ENCODE measurements around the gene SENP2. TPM values are rescaled to one million over a fixed set of nuclear protein-coding genes. Genes with fewer than 3 reads are reported as not detected.

The SENP2 gene
- total RNA-seq, 1 experiment from 2014 or later: 46.4 TPM

DNA sequence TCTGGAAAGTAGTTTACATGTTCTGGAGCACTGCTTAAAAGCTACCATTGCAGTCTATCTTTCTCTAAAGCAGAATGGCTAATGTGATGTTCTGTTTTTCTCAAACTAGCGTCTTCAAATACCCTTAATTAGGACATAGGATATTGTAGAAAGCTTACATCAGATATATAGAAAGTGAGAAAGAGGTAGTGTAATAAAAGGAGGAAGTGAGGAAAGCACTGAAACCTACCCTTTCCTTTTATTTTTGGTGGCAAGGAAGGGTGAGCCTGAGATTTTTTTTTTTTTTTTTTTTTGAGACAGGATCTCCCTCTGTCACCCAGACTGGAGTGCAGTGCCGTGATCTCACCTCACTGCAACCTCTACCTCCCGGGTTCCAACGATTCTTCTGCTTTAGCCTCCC, 9.4 kb downstream of the SENP2 start:
- Histone ChIP-seq H3K36me3 (ENCODE audit: low read depth, low read length) (peaks cover 20% of the 10 kb centered on the region), H3K79me2 (ENCODE audit: low read length) (no peaks in the 10 kb centered on the region), H3K4me2 (ENCODE audit: low read length) (no peak overlapping the region), H3K4me1 (ENCODE audit: insufficient read depth, low read length) (no peaks in the 10 kb centered on the region), H2AFZ (ENCODE audit: low read length) (no peak overlapping the region), H4K20me1 (ENCODE audit: low read length) (no peaks in the 10 kb centered on the region), H3K4me3 (ENCODE audit: low read length) (no peak overlapping the region), H3K9me3 (ENCODE audit: low read length) (no peaks in the 10 kb centered on the region), H3K27ac (ENCODE audit: low read length) (no peak overlapping the region), H3K9me2 (replicated peaks; ENCODE audit: low read length) (no peaks in the 10 kb centered on the region), H3F3A (ENCODE audit: low read length, unreplicated experiment) (no peaks in the 10 kb centered on the region), H3K9ac (ENCODE audit: low read length) (no peak overlapping the region), H3K27me3 (ENCODE audit: low read length) (no peaks in the 10 kb centered on the region)
- intact Hi-C loops (cut with micrococcal nuclease): no loop called here
- POLR2A ChIA-PET (ENCODE audit: unreplicated experiment): no interaction called here
- DNase-seq (no peak), ATAC-seq (no peak)
- BruUV-seq (replicated peaks): no TSS peak
- TF ChIP-seq, protein P1, sequence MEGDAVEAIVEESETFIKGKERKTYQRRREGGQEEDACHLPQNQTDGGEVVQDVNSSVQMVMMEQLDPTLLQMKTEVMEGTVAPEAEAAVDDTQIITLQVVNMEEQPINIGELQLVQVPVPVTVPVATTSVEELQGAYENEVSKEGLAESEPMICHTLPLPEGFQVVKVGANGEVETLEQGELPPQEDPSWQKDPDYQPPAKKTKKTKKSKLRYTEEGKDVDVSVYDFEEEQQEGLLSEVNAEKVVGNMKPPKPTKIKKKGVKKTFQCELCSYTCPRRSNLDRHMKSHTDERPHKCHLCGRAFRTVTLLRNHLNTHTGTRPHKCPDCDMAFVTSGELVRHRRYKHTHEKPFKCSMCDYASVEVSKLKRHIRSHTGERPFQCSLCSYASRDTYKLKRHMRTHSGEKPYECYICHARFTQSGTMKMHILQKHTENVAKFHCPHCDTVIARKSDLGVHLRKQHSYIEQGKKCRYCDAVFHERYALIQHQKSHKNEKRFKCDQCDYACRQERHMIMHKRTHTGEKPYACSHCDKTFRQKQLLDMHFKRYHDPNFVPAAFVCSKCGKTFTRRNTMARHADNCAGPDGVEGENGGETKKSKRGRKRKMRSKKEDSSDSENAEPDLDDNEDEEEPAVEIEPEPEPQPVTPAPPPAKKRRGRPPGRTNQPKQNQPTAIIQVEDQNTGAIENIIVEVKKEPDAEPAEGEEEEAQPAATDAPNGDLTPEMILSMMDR (conservative IDR thresholded peaks at IDR 0.05; ENCODE audit: low read depth, low read length): no peak
- no peak for TF ChIP-seq EZH2phosphoT487 (IDR thresholded peaks at IDR 0.05; ENCODE audit: borderline replicate concordance, low read length)
- CTCF ChIA-PET: no interaction called here

DNA sequence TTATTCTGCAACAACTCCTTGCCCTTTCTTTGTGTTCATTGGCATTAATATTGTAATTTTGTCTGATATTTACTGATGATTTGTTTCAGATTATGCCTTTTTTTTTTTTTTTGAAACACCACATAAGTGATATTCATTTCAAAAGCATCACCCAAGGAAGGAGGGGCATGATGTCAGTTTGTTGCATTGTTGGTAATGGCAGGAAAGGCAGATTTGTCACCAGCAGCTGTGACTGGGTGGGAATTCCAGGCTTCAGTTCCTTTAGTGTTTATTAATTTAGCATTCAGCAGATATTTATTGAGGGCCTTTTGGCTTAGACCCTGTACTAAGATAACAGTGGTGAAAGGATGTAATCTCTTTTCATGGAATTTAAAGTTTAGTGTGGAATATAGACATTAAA, 19.5 kb downstream of the SENP2 start:
- H4K20me1 ChIP-seq (ENCODE audit: low read length): no peaks in the 10 kb centered on the region
- POLR2A ChIA-PET (ENCODE audit: unreplicated experiment): no interaction called here
- H3K9me2 ChIP-seq (replicated peaks; ENCODE audit: low read length): no peaks in the 10 kb centered on the region
- peaks cover 47% of the 10 kb centered on the region for H3K36me3 ChIP-seq (ENCODE audit: low read depth, low read length)
- H3K27me3 ChIP-seq (ENCODE audit: low read length): no peaks in the 10 kb centered on the region
- CTCF ChIA-PET: no interaction called here
- H3K9me3 ChIP-seq (ENCODE audit: low read length): no peaks in the 10 kb centered on the region
- no peak overlapping the region for H3K27ac ChIP-seq (ENCODE audit: low read length)
- TF ChIP-seq, protein P1 (conservative IDR thresholded peaks at IDR 0.05; ENCODE audit: low read depth, low read length): no peak
- TF ChIP-seq EZH2 (IDR thresholded peaks at IDR 0.05; ENCODE audit: low read length, unreplicated experiment) (no peak), EZH2phosphoT487 (IDR thresholded peaks at IDR 0.05; ENCODE audit: borderline replicate concordance, low read length) (no peak)
- no peak overlapping the region for H3K4me3 ChIP-seq (ENCODE audit: low read length)
- intact Hi-C loops (cut with micrococcal nuclease): no loop called here
- no peaks in the 10 kb centered on the region for H3K79me2 ChIP-seq (ENCODE audit: low read length)
- no TSS peak for BruUV-seq (replicated peaks)
- no peak overlapping the region for H3K4me2 ChIP-seq (ENCODE audit: low read length)
- no peak overlapping the region for H2AFZ ChIP-seq (ENCODE audit: low read length)
- no peak overlapping the region for H3K9ac ChIP-seq (ENCODE audit: low read length)
- ATAC-seq: no peak
- no peaks in the 10 kb centered on the region for H3F3A ChIP-seq (ENCODE audit: low read length, unreplicated experiment)
- H3K4me1 ChIP-seq (ENCODE audit: insufficient read depth, low read length): no peaks in the 10 kb centered on the region
- no peak for DNase-seq

DNA sequence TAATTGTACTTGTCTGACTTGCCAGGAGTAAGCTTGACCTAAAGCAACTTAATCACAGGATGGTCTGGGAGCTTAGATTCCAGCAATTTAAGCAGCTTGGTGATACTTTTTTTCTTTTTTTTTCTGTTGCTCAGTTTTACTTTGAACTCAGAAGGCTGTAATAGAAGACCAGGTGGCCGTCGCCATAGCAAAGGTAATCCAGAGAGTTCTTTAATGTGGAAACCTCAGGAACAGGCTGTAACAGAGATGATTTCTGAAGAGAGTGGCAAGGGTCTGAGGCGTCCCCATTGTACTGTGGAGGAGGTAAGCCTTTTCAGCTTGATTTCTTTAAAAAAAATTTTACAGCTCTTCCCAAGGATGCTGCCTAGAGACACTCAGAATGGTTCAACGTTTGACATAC, 20.1 kb downstream of the SENP2 start:
- Histone ChIP-seq H3K4me1 (ENCODE audit: insufficient read depth, low read length) (no peaks in the 10 kb centered on the region), H3K4me2 (ENCODE audit: low read length) (no peak overlapping the region), H3F3A (ENCODE audit: low read length, unreplicated experiment) (no peaks in the 10 kb centered on the region), H3K27me3 (ENCODE audit: low read length) (no peaks in the 10 kb centered on the region), H3K27ac (ENCODE audit: low read length) (no peak overlapping the region), H4K20me1 (ENCODE audit: low read length) (no peaks in the 10 kb centered on the region), H3K9me3 (ENCODE audit: low read length) (no peaks in the 10 kb centered on the region), H3K4me3 (ENCODE audit: low read length) (no peak overlapping the region), H3K9me2 (replicated peaks; ENCODE audit: low read length) (no peaks in the 10 kb centered on the region), H3K36me3 (ENCODE audit: low read depth, low read length) (peaks cover 44% of the 10 kb centered on the region), H2AFZ (ENCODE audit: low read length) (no peak overlapping the region), H3K79me2 (ENCODE audit: low read length) (no peaks in the 10 kb centered on the region), H3K9ac (ENCODE audit: low read length) (no peak overlapping the region)
- POLR2A ChIA-PET (ENCODE audit: unreplicated experiment): no interaction called here
- intact Hi-C loops (cut with micrococcal nuclease): no loop called here
- TF ChIP-seq, protein P1 (conservative IDR thresholded peaks at IDR 0.05; ENCODE audit: low read depth, low read length): no peak
- TF ChIP-seq EZH2 (IDR thresholded peaks at IDR 0.05; ENCODE audit: low read length, unreplicated experiment): no peak
- no peak for TF ChIP-seq EZH2phosphoT487 (IDR thresholded peaks at IDR 0.05; ENCODE audit: borderline replicate concordance, low read length)
- ATAC-seq (no peak), DNase-seq (no peak)
- no TSS peak for BruUV-seq (replicated peaks)
- CTCF ChIA-PET: no interaction called here

All from PC-3 (cell line).